OCI-LY3 (cell line): Measurements from ENCODE around the gene OR1I1.
A peak's percentile ranks its signal among the peaks of the same experiment; 100 is the strongest.

ENCODE experiments used
- H2AFZ ChIP-seq: fragments of 200-600, 300-600 bp; shearing (Covaris generic); 2 replicates; pipeline ENCODE4 v1.6.0; 2014; ENCODE audit warnings: antibody characterized with exemption, low read depth, low read length
- H3K27ac ChIP-seq: fragments of 200-600, 300-600 bp; sonication (generic); 2 replicates; pipeline ENCODE4 v1.5.1; 2014; ENCODE audit warnings: mild to moderate bottlenecking, low read length, moderate library complexity, mixed read lengths
- H3K27me3 ChIP-seq: fragments of 200-600, 300-600 bp; sonication (generic); 2 replicates; pipeline ENCODE4 v1.6.1; 2014; ENCODE audit warnings: low read depth, low read length, mixed read lengths
- H3K36me3 ChIP-seq: fragments of 200-600, 300-600 bp; sonication (generic); replicated peaks from 2 replicates; pipeline ENCODE3; 2014; ENCODE audit warnings: low read depth, low read length, mixed read lengths
- H3K4me1 ChIP-seq: fragments of 300-600, 200-600 bp; sonication (generic); 2 replicates; pipeline ENCODE4 v1.6.1; 2014; ENCODE audit warnings: low read length, mixed read lengths
- H3K4me2 ChIP-seq: fragments of 200-600, 300-600 bp; sonication (generic); 2 replicates; pipeline ENCODE4 v1.6.1; 2014; ENCODE audit warnings: low read length, mixed read lengths
- H3K4me3 ChIP-seq: fragments of 300-600, 200-600 bp; sonication (generic); 2 replicates; pipeline ENCODE4 v1.5.1; 2014; ENCODE audit warnings: antibody characterized with exemption, mild to moderate bottlenecking, low read length, moderate library complexity
- H3K79me2 ChIP-seq: fragments of 300-600, 200-600 bp; shearing (Covaris generic); 2 replicates; pipeline ENCODE4 v1.6.1; 2014; ENCODE audit warnings: mild to moderate bottlenecking, low read length, mixed read lengths
- H3K9ac ChIP-seq: fragments of 300-600, 200-600 bp; shearing (Covaris generic); 2 replicates; pipeline ENCODE4 v1.6.0; 2014; ENCODE audit warnings: mild to moderate bottlenecking, low read length, moderate library complexity
- H3K9me3 ChIP-seq: fragments of 200-600, 300-600 bp; shearing (Covaris generic); 2 replicates; pipeline ENCODE4 v1.6.1; 2014; ENCODE audit warnings: low read length, mixed read lengths; ENCODE audit not compliant: insufficient read depth
- H4K20me1 ChIP-seq: fragments of 200-600, 300-600 bp; sonication (generic); 2 replicates; pipeline ENCODE4 v1.6.1; 2016; ENCODE audit warnings: low read length, mixed read lengths; ENCODE audit not compliant: insufficient read depth
- EZH2phosphoT487 ChIP-seq: fragments of 200-600 bp; shearing (Covaris generic); IDR thresholded peaks from 2 replicates; pipeline ENCODE4 v1.6.1; 2018; ENCODE audit warnings: antibody characterized with exemption, mixed run types, low read depth
- TF ChIP-seq, protein P1 (sequence below): fragments of 200-600, 300-600 bp; sonication (generic); IDR thresholded peaks from 2 replicates; pipeline ENCODE4 v1.5.1; 2014; ENCODE audit warnings: antibody characterized with exemption, low read length, low read depth

Gene OR1I1

DNA sequence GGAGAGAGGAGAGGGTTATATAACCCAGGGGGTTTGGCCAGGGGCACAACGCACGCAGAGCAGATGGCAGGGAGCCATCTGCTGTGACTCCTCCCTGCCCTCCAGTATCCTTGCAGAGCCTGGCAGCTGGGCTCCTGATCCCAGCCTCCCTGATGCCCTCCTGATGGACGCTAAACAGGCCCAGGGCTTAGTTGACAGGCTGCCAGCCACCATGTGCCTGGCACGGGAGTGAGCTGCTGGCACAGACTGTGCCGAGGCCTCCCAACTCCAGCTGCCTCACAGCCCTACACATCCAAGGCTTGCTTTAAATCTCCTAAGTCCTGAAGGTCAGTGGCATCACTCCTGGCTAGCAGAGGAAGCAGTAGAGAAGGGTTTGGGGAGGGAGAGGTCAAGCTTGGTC, 41.9 kb downstream of the OR1I1 start:
- H3K4me1 ChIP-seq, result peaks cover 12% of the 10 kb centered on the region
- H3K36me3 ChIP-seq, result peaks cover 21% of the 10 kb centered on the region
- H3K79me2 ChIP-seq, result peaks cover 20% of the 10 kb centered on the region
- no peaks in the 10 kb centered on the region for H3K9me3 ChIP-seq
- H3K27ac ChIP-seq, result no peak overlapping the region
- no peaks in the 10 kb centered on the region for H3K27me3 ChIP-seq
- H4K20me1 ChIP-seq, result no peaks in the 10 kb centered on the region
- H2AFZ ChIP-seq, result no peak overlapping the region
- H3K9ac ChIP-seq, result peak overlapping the region; percentile 82
- TF ChIP-seq, protein P1, sequence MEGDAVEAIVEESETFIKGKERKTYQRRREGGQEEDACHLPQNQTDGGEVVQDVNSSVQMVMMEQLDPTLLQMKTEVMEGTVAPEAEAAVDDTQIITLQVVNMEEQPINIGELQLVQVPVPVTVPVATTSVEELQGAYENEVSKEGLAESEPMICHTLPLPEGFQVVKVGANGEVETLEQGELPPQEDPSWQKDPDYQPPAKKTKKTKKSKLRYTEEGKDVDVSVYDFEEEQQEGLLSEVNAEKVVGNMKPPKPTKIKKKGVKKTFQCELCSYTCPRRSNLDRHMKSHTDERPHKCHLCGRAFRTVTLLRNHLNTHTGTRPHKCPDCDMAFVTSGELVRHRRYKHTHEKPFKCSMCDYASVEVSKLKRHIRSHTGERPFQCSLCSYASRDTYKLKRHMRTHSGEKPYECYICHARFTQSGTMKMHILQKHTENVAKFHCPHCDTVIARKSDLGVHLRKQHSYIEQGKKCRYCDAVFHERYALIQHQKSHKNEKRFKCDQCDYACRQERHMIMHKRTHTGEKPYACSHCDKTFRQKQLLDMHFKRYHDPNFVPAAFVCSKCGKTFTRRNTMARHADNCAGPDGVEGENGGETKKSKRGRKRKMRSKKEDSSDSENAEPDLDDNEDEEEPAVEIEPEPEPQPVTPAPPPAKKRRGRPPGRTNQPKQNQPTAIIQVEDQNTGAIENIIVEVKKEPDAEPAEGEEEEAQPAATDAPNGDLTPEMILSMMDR, result no peak
- TF ChIP-seq EZH2phosphoT487, result no peak
- peak overlapping the region; percentile 83 for H3K4me3 ChIP-seq
- H3K4me2 ChIP-seq, result peak overlapping the region; percentile 79

DNA sequence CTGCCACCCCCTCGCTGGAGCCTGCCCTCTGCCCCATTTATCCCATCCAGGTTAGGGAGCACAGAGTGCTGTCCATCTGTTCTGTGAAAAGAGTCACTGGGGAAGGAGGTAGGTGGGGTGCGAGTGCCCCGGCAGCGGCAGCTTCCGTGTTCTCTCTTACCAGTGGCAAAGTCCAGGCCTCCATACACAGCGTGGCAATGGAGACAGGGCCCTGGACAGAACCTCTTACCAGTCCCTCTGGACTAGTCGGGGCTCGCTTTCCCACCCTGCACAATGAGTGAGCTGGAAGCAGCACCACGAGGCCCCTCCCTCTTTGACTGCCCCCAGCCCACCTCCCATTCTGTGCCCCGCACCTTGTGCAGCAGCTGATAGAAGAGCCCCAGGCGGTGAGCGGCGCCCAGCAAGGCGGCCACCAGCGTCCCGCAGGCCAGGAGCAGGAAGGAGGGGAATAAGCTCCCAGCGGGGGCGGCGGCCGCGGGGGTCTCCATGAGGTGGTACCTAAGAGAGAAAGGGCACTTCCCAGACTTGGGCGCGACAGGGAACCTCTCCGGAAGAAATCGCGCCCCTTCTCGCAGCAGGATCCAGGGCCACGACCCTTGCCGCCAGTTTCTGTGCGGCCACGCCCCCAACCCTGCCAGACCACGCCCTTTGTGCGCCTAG, 42.7 kb downstream of the OR1I1 start:
- H3K27me3 ChIP-seq, result no peaks in the 10 kb centered on the region
- no peaks in the 10 kb centered on the region for H4K20me1 ChIP-seq
- H3K9ac ChIP-seq, result peak overlapping the region; percentile 82
- TF ChIP-seq, protein P1, result no peak
- TF ChIP-seq EZH2phosphoT487, result no peak
- H3K4me2 ChIP-seq, result peak overlapping the region; percentile 79
- H3K79me2 ChIP-seq, result peaks cover 20% of the 10 kb centered on the region
- peak overlapping the region; percentile 75 for H2AFZ ChIP-seq
- peak overlapping the region; percentile 63 for H3K27ac ChIP-seq
- peaks cover 16% of the 10 kb centered on the region for H3K36me3 ChIP-seq
- peaks cover 12% of the 10 kb centered on the region for H3K4me1 ChIP-seq
- H3K4me3 ChIP-seq, result peak overlapping the region; percentile 83
- H3K9me3 ChIP-seq, result no peaks in the 10 kb centered on the region

DNA sequence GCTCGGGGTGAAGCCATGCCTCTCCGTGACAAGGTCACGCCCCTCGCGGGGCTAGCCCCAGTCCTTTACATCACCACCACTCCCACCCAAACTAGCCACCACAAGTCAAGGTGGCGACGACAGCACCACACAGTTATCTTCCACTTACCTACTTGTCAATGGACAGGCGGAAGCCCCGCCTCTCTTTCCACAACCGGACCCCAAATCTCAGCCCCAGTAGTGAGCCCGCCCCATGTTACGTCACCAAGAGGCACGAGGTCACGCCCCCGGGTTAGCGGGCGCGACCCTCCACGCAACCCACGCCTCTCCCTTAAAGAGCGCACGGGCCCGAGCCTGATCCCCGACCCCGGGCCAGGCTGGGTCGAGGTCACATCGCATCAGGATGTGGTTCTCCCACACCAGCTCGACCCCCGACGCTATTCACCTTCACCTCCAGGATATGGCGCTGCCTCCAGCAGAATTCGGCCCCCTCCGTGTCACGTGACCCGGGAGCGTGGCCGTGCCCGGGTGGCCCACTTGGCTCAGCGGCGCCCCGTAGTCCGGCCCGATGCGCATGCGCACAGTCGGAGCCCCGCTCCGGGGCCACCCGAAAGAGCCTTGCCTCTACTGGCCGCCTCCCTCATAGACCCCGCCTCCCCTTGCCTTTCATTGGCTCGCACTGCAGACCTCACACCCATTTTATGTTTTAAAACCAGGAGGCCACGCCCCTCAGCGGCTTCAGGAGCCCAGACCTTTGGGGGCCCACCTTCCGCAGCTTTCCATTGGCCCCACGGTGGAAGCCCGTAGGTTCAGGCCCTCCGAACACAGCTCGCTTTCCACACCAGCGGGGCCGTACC, 43.4 kb downstream of the OR1I1 start:
- Histone ChIP-seq H3K4me3 (peak overlapping the region; percentile 83), H3K79me2 (peaks cover 20% of the 10 kb centered on the region), H4K20me1 (no peaks in the 10 kb centered on the region), H3K9me3 (no peaks in the 10 kb centered on the region), H3K36me3 (peaks cover 9% of the 10 kb centered on the region), H2AFZ (peak overlapping the region; percentile 75), H3K9ac (peak overlapping the region; percentile 82), H3K27ac (peak overlapping the region; percentile 63), H3K4me1 (peaks cover 12% of the 10 kb centered on the region), H3K27me3 (no peaks in the 10 kb centered on the region), H3K4me2 (peak overlapping the region; percentile 79)
- TF ChIP-seq, protein P1, result no peak
- no peak for TF ChIP-seq EZH2phosphoT487
